SK-N-SH treated with all-trans-retinoic acid at 6 μM for 48 hours (cell line): ENCODE measurements around the gene CFAP74.

Source experiments
- ATAC-seq: fragments of 200-7000 bp; cut with Tn5 transposase; 3 replicates; pipeline ENCODE4 v1.9.1; 2020; ENCODE audit warnings: mild to moderate bottlenecking, moderate library complexity
- ARNTL ChIP-seq: fragments of 450-650 bp; formaldehyde crosslinking; IDR thresholded peaks from 2 replicates; pipeline ENCODE4 v1.5.0; 2020; ENCODE audit warnings: low read depth, mild to moderate bottlenecking, moderate library complexity, borderline replicate concordance
- BACH2 ChIP-seq: fragments of 250-450 bp; sonication (Bioruptor Pico); IDR thresholded peaks from 2 replicates; pipeline ENCODE4 v1.9.0; 2021; ENCODE audit warnings: mild to moderate bottlenecking, borderline replicate concordance
- CSDC2 ChIP-seq: fragments of 250-450 bp; sonication (Bioruptor Pico); IDR thresholded peaks from 2 replicates; pipeline ENCODE4 v1.5.0; 2020; ENCODE audit warnings: mild to moderate bottlenecking, moderate library complexity
- CSRNP3 ChIP-seq: fragments of 250-450 bp; sonication (Bioruptor Pico); IDR thresholded peaks from 2 replicates; pipeline ENCODE4 v1.5.1; 2021; ENCODE audit warnings: mild to moderate bottlenecking, moderate library complexity
- ESRRG ChIP-seq: fragments of 250-450 bp; sonication (Bioruptor Pico); IDR thresholded peaks from 2 replicates; pipeline ENCODE4 v1.6.1; 2021; ENCODE audit warnings: mild to moderate bottlenecking
- GLIS3 ChIP-seq: fragments of 250-450 bp; sonication (Bioruptor Pico); IDR thresholded peaks from 2 replicates; pipeline ENCODE4 v1.5.0; 2020; ENCODE audit warnings: mild to moderate bottlenecking, moderate library complexity
- ISL1 ChIP-seq: fragments of 250-450 bp; sonication (Bioruptor Pico); IDR thresholded peaks from 2 replicates; pipeline ENCODE4 v2.1.2; 2022; ENCODE audit warnings: mild to moderate bottlenecking, moderate library complexity
- PATZ1 ChIP-seq: fragments of 250-450 bp; sonication (Bioruptor Pico); IDR thresholded peaks from 2 replicates; pipeline ENCODE4 v1.8.0; 2020; ENCODE audit warnings: mild to moderate bottlenecking, moderate library complexity, borderline replicate concordance
- PPARA ChIP-seq: fragments of 250-450 bp; sonication (Bioruptor Pico); IDR thresholded peaks from 2 replicates; pipeline ENCODE4 v1.5.0; 2020; ENCODE audit warnings: mild to moderate bottlenecking, borderline replicate concordance
- RARB ChIP-seq: fragments of 250-450 bp; sonication (Bioruptor Pico); IDR thresholded peaks from 2 replicates; pipeline ENCODE4 v1.8.0; 2021; ENCODE audit warnings: mild to moderate bottlenecking, moderate library complexity
- SNAI2 ChIP-seq: fragments of 250-450 bp; sonication (Bioruptor Pico); IDR thresholded peaks from 2 replicates; pipeline ENCODE4 v1.5.0; 2020; ENCODE audit warnings: mild to moderate bottlenecking, moderate library complexity
- TCF4 ChIP-seq: fragments of 250-450 bp; sonication (Bioruptor Pico); IDR thresholded peaks from 2 replicates; pipeline ENCODE4 v1.8.0; 2021; ENCODE audit warnings: mild to moderate bottlenecking, moderate library complexity, borderline replicate concordance
- TOX ChIP-seq: fragments of 250-450 bp; sonication (Bioruptor Pico); IDR thresholded peaks from 2 replicates; pipeline ENCODE4 v1.8.0; 2021; ENCODE audit warnings: mild to moderate bottlenecking, moderate library complexity, borderline replicate concordance
- ZC3H10 ChIP-seq: fragments of 250-450 bp; sonication (Bioruptor Pico); IDR thresholded peaks from 2 replicates; pipeline ENCODE4 v1.5.1; 2021; ENCODE audit warnings: mild to moderate bottlenecking, moderate library complexity
- ZFP30 ChIP-seq: fragments of 450-650 bp; formaldehyde crosslinking; IDR thresholded peaks from 2 replicates; pipeline ENCODE4 v1.5.0; 2022; ENCODE audit warnings: mild to moderate bottlenecking, moderate library complexity
- ZNF565 ChIP-seq: fragments of 450-650 bp; formaldehyde crosslinking; conservative IDR thresholded peaks from 2 replicates; pipeline ENCODE4 v1.5.0; 2020; ENCODE audit warnings: low read depth, mild to moderate bottlenecking, moderate library complexity
- ZNF70 ChIP-seq: fragments of 450-650 bp; formaldehyde crosslinking; IDR thresholded peaks from 2 replicates; pipeline ENCODE4 v1.5.0; 2020; ENCODE audit warnings: mild to moderate bottlenecking, moderate library complexity
- ZNF8 ChIP-seq: fragments of 450-650 bp; formaldehyde crosslinking; IDR thresholded peaks from 2 replicates; pipeline ENCODE4 v1.5.0; 2020; ENCODE audit warnings: mild to moderate bottlenecking, moderate library complexity
- TF ChIP-seq, protein P1 (sequence below): fragments of 250-450 bp; sonication (Bioruptor Pico); IDR thresholded peaks from 2 replicates; pipeline ENCODE4 v1.8.0; 2021; ENCODE audit warnings: low read depth, mild to moderate bottlenecking, moderate library complexity, borderline replicate concordance
- TF ChIP-seq, protein P2 (sequence below): fragments of 250-450 bp; sonication (Bioruptor Pico); IDR thresholded peaks from 2 replicates; pipeline ENCODE4 v1.5.0; 2020; ENCODE audit warnings: mild to moderate bottlenecking, moderate library complexity
- TF ChIP-seq, protein P3 (sequence below): fragments of 250-450 bp; sonication (Bioruptor Pico); IDR thresholded peaks from 2 replicates; pipeline ENCODE4 v1.5.1; 2020; ENCODE audit warnings: low read depth, mild to moderate bottlenecking, moderate library complexity

Gene CFAP74

DNA sequence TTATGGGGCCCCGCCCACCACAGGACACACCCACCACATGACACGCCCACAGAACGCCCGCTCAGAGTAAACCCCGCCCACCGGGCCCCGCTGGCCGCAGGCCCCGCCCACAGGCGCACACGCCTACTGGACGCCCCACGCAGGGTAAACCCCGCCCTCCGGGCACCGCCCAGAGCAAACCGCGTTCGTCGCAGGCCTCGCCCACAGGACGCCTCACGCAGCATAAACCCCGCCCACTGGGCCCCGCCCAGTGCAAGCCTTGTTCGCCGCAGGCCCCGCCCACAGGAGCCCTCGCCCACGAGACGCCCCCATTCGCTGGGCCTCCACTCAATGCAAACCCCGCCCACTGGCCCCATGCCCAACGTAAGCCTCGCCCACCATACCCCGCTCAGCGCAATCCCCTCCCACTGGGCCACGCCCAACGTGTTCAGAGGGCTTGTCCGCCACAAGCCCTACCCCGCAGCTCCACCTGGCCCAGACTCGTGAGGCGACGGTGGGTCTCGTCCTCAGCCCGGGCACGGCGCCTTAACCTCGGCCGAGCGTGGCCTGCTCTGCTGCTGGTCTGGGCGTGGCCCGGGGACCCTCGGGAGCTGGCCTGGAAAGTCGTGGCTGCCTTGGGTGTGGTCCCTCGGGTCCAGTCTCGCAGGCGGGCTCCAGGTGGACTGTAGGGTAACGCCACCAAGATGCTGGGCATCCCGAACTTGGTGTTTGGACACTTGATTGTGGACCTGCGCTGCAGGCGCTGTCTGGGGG lies 84.1 kb downstream of the CFAP74 start:
- TF ChIP-seq ZC3H10 (CRISPR knock-in tag): no peak
- TF ChIP-seq CSDC2 (CRISPR knock-in tag): no peak
- TF ChIP-seq, protein P1, sequence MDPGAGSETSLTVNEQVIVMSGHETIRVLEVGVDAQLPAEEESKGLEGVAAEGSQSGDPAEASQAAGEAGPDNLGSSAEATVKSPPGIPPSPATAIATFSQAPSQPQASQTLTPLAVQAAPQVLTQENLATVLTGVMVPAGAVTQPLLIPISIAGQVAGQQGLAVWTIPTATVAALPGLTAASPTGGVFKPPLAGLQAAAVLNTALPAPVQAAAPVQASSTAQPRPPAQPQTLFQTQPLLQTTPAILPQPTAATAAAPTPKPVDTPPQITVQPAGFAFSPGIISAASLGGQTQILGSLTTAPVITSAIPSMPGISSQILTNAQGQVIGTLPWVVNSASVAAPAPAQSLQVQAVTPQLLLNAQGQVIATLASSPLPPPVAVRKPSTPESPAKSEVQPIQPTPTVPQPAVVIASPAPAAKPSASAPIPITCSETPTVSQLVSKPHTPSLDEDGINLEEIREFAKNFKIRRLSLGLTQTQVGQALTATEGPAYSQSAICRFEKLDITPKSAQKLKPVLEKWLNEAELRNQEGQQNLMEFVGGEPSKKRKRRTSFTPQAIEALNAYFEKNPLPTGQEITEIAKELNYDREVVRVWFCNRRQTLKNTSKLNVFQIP: no peak
- TF ChIP-seq, protein P2, sequence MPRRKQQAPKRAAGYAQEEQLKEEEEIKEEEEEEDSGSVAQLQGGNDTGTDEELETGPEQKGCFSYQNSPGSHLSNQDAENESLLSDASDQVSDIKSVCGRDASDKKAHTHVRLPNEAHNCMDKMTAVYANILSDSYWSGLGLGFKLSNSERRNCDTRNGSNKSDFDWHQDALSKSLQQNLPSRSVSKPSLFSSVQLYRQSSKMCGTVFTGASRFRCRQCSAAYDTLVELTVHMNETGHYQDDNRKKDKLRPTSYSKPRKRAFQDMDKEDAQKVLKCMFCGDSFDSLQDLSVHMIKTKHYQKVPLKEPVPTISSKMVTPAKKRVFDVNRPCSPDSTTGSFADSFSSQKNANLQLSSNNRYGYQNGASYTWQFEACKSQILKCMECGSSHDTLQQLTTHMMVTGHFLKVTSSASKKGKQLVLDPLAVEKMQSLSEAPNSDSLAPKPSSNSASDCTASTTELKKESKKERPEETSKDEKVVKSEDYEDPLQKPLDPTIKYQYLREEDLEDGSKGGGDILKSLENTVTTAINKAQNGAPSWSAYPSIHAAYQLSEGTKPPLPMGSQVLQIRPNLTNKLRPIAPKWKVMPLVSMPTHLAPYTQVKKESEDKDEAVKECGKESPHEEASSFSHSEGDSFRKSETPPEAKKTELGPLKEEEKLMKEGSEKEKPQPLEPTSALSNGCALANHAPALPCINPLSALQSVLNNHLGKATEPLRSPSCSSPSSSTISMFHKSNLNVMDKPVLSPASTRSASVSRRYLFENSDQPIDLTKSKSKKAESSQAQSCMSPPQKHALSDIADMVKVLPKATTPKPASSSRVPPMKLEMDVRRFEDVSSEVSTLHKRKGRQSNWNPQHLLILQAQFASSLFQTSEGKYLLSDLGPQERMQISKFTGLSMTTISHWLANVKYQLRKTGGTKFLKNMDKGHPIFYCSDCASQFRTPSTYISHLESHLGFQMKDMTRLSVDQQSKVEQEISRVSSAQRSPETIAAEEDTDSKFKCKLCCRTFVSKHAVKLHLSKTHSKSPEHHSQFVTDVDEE (CRISPR knock-in tag): no peak
- TF ChIP-seq ESRRG (CRISPR knock-in tag): no peak
- TF ChIP-seq, protein P3, sequence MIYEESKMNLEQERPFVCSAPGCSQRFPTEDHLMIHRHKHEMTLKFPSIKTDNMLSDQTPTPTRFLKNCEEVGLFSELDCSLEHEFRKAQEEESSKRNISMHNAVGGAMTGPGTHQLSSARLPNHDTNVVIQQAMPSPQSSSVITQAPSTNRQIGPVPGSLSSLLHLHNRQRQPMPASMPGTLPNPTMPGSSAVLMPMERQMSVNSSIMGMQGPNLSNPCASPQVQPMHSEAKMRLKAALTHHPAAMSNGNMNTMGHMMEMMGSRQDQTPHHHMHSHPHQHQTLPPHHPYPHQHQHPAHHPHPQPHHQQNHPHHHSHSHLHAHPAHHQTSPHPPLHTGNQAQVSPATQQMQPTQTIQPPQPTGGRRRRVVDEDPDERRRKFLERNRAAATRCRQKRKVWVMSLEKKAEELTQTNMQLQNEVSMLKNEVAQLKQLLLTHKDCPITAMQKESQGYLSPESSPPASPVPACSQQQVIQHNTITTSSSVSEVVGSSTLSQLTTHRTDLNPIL (CRISPR knock-in tag): no peak
- no peak for TF ChIP-seq ZFP30
- no peak for TF ChIP-seq ZNF8 (CRISPR knock-in tag)
- no peak for TF ChIP-seq BACH2
- TF ChIP-seq ISL1 (CRISPR knock-in tag): no peak
- no peak for TF ChIP-seq TOX (CRISPR knock-in tag)
- TF ChIP-seq ZNF70 (CRISPR knock-in tag): no peak
- ATAC-seq: peak; percentile 88

DNA sequence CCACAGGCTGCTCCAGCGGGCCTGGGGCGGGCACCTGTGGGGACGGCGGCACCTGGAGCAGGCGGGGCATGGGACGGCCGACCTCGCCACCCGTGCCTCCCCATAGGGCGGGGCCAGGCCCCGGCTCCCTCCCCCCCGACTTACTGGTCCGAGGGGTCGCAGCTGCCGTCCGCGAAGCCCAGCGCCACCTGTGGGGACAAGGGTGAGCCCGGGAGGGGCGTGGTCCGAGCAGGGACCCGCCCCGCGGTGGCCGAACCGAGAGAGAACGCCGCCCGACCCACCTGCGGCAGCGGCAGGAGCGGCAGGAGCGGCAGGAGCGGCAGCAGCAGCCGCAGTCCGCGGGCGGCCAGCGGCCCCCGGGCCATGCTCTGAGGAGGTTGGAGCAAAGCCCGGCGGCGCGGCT lies 84.7 kb downstream of the CFAP74 start, which contains the start of gene TMEM52:
Gene TMEM52 (minus strand): TSS at position 379 of the 403 bp plus-strand sequence. CDS start 14 bp downstream, at position 365.
- TF ChIP-seq PPARA: no peak
- TF ChIP-seq TCF4 (CRISPR knock-in tag): no peak
- no peak for TF ChIP-seq RARB (CRISPR knock-in tag)
- TF ChIP-seq ZNF8 (CRISPR knock-in tag): no peak
- TF ChIP-seq CSRNP3 (CRISPR knock-in tag): no peak
- TF ChIP-seq ESRRG (CRISPR knock-in tag): no peak
- no peak for TF ChIP-seq ISL1 (CRISPR knock-in tag)
- no peak for TF ChIP-seq TOX (CRISPR knock-in tag)
- TF ChIP-seq, protein P1: no peak
- no peak for TF ChIP-seq ARNTL (CRISPR knock-in tag)
- TF ChIP-seq, protein P3 (CRISPR knock-in tag): no peak
- TF ChIP-seq GLIS3 (CRISPR knock-in tag): no peak
- TF ChIP-seq SNAI2 (CRISPR knock-in tag): no peak
- no peak for TF ChIP-seq CSDC2 (CRISPR knock-in tag)
- TF ChIP-seq BACH2: no peak
- TF ChIP-seq, protein P2 (CRISPR knock-in tag): no peak
- TF ChIP-seq ZFP30: no peak
- TF ChIP-seq ZNF565 (CRISPR knock-in tag): no peak
- no peak for TF ChIP-seq PATZ1 (CRISPR knock-in tag)
- ATAC-seq: peak; percentile 1; the same call in 2 of the 3 replicates
